Activated T-helper 2 cell treated with anti-CD3 and anti-CD28 coated beads, Interferon-gamma antibody, Interleukin-2, Interleukin-4, amounts not matched to agents 10 μg/mL and 5 μg/mL and 100 μg/mL, durations not matched to agents 14 hours and 24 hours and 36 hours (primary cell): ENCODE measurements around the gene TMEM259. TPM values are rescaled to one million over a fixed set of nuclear protein-coding genes. Genes with fewer than 3 reads are reported as not detected.

Experiments used
- DNase-seq: peaks from one replicate; pipeline ENCODE4 v3.0.0; 2021; ENCODE audit warnings: low spot score
- H3K27ac Mint-ChIP-seq: one replicate; pipeline ENCODE4 v1.8.0; 2021; ENCODE audit warnings: mixed read lengths
- H3K27me3 Mint-ChIP-seq: one replicate; pipeline ENCODE4 v1.8.0; 2021; ENCODE audit warnings: low read depth, mixed read lengths
- H3K36me3 Mint-ChIP-seq: one replicate; pipeline ENCODE4 v1.8.0; 2021; ENCODE audit warnings: low read depth, mixed read lengths
- H3K4me1 Mint-ChIP-seq: one replicate; pipeline ENCODE4 v1.8.0; 2021; ENCODE audit warnings: low read depth, mixed read lengths
- H3K4me3 Mint-ChIP-seq: one replicate; pipeline ENCODE4 v1.8.0; 2021; ENCODE audit warnings: low read depth, mild to moderate bottlenecking, moderate library complexity, mixed read lengths
- H3K9me3 Mint-ChIP-seq: one replicate; pipeline ENCODE4 v1.8.0; 2021; ENCODE audit warnings: mixed read lengths
- intact Hi-C: fragments of 100-400 bp; cut with micrococcal nuclease; formaldehyde crosslinking; loops from one replicate; pipeline ENCODE4 v1.15.1; 2023
- total RNA-seq: library from RNA; stranded (reverse); gene quantifications from 2 replicates; pipeline ENCODE4 v1.2.3, GENCODE V29; 2022

TMEM259 gene
- total RNA-seq: 137 and 138 TPM in 2 replicates

DNA sequence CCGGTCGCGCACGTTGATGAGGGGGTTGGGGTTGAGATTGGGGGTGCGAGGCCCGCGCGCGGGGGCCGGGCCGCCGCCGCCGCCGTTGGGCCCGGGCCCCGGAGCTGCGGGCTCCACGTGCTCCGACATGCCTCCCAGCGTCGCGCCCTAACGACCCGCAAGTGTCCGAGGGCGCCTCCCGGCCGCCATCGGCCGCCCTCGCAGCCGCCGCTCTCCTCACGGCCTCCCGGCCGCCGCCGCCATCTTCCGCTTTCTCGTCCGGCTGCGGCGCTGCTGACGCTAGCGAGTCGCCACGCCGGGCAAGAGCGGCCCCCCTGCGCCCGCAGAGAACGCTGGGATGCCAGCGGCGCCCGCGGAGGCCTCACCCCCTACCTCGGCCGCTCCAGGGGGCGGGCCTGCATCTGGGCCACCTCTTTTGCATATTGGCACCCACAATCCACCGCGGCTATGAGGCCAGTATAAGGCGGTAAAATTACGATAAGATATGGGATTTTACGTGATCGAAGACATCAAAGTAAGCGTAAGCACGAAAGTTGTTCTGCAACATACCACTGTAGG is at the start of gene TMEM259:
Gene TMEM259, minus strand, starts transcription at position 256 of the 558 bp plus-strand sequence. Its CDS starts 127 bp downstream, at position 129.
- H3K4me1 Mint-ChIP-seq: peaks cover 20% of the 10 kb centered on the region
- H3K27me3 Mint-ChIP-seq: no peaks in the 10 kb centered on the region
- H3K9me3 Mint-ChIP-seq: no peaks in the 10 kb centered on the region
- DNase-seq: peak; percentile 94
- H3K36me3 Mint-ChIP-seq: peaks cover 9% of the 10 kb centered on the region
- peak within 1 kb of the TSS; percentile 100 for H3K27ac Mint-ChIP-seq
- intact Hi-C loops: loop anchor here (1.0 to 2.0 kb wide), 3 partner anchors 18 to 224 kb away; partner anchors contain the start of genes PTBP1 and WDR18
- H3K4me3 Mint-ChIP-seq: peak within 1 kb of the TSS; percentile 91

DNA sequence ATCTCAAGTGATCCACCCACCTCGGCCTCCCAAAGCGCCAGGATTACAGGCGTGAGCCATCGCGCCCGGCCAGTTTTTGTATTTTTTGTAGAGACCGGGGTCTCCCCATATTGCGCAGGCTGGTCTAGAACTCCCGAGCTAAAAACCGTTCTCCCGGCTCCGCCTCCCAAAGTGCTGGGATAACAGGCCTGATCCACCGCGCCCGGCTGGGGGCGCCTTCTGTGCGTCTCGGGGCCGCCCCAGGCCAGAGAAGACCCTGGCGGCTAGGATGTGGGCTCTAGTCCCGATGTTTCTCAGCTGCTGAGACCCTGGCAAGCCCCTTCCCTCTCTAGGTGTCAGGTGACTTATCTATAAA is 49.6 kb upstream of the TMEM259 start:
- H3K4me3 Mint-ChIP-seq: no peak overlapping the region
- peaks cover 34% of the 10 kb centered on the region for H3K4me1 Mint-ChIP-seq
- intact Hi-C loops: no loop called here

DNA sequence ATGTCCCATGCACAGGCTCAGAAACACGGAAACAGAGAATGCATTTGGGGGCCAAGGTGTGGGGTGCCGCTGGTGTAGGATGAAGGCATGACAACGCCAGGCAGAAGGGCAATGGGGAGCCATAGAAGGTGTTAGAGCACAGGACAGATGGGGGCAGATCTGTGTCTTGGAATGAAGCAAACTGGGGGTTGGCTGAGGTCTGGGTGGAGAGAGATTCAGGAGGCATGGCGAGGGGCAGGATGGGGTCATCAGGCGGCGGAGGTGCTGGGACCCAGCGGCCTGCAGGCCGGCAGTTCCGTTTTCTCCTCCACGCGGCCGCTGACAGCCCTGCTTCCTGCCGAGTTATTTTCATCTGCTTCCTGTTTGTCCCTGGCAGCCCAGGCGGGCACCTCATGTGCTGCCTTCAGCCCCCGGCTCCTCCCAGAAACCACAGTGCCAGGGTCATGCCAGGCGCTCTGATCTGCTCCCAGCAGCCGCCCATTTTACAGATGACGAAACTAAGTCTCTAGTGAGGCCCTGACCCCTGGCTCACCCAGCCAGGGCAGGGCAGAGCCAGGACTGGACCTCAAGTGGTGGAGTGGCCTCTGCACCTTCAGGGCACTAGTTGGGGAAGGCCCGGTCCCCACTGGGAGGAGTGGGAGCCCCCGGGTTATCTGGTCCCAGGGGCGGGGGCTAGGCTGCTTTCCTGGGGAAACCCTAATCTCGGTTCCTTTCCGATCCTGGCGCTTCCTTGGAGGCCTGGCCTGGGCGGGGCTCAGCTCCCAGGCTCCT is 48.3 kb upstream of the TMEM259 start:
- Mint-ChIP-seq H3K27ac (peak overlapping the region; percentile 94), H3K36me3 (peaks cover 42% of the 10 kb centered on the region), H3K4me1 (peaks cover 38% of the 10 kb centered on the region), H3K4me3 (peak overlapping the region; percentile 87), H3K27me3 (no peaks in the 10 kb centered on the region), H3K9me3 (no peaks in the 10 kb centered on the region)
- intact Hi-C loops: loop anchor here (1.0 to 5.0 kb wide), 4 partner anchors 8 to 42 kb away; partner anchors contain the start of genes ABCA7, CNN2 and GPX4
- DNase-seq: peak; percentile 61

More for the DNA sequence above, 49.6 kb upstream of the TMEM259 start:
- DNase-seq: no peak
- Mint-ChIP-seq H3K27ac (no peak overlapping the region), H3K27me3 (no peaks in the 10 kb centered on the region), H3K9me3 (no peaks in the 10 kb centered on the region), H3K36me3 (peaks cover 46% of the 10 kb centered on the region)

DNA sequence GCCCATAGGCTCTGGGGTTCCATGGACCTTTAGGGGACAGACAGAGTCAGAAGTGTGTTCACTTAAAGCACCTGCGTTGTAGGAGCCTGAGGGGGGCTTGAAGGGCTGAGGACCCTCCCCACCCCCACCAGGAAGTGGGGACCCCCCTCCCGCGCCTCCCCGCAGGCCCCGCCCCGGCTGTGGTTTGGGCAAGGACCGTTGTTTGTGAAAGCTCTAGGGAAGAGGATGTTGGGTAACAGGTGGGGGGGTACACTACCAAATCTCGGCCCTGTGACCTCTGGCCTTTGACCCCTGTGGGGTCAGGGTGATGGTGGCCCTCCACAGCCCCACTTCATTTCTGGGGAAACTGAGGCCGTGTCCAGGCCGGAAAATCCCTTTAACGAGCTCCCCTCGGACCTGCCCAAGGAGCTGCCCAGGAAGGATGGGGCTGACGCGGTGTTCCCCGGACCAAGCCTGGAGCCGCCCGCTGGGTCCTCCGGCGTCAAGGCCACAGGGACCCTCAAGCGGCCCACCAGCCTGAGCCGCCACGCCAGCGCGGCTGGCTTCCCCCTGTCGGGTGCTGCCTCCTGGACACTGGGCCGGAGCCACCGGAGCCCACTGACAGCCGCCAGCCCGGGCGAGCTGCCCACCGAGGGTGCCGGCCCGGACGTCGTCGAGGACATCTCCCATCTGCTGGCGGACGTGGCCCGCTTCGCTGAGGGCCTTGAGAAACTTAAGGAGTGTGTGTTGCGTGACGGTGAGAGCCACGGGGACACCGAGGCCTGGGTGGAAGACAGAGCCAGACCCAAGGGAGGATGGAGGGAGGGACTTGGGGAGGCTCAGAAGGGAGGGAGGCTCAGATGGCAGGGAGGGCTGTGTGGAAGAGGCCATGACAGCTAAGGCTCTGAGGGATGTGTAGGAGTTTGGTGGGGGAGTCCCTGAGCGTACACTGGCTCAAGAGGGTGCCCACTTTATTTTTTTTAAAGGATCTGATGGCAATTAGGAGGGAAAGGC is 47.4 kb upstream of the TMEM259 start:
- Mint-ChIP-seq H3K36me3 (peaks cover 34% of the 10 kb centered on the region), H3K4me3 (peak overlapping the region; percentile 87), H3K9me3 (no peaks in the 10 kb centered on the region), H3K4me1 (peaks cover 35% of the 10 kb centered on the region), H3K27me3 (no peaks in the 10 kb centered on the region), H3K27ac (peak overlapping the region; percentile 94)
- peak; percentile 68 for DNase-seq
- intact Hi-C loops: loop anchor here (1.0 to 5.0 kb wide), 4 partner anchors 9 to 41 kb away; partner anchors contain the start of genes ABCA7, CNN2 and GPX4

DNA sequence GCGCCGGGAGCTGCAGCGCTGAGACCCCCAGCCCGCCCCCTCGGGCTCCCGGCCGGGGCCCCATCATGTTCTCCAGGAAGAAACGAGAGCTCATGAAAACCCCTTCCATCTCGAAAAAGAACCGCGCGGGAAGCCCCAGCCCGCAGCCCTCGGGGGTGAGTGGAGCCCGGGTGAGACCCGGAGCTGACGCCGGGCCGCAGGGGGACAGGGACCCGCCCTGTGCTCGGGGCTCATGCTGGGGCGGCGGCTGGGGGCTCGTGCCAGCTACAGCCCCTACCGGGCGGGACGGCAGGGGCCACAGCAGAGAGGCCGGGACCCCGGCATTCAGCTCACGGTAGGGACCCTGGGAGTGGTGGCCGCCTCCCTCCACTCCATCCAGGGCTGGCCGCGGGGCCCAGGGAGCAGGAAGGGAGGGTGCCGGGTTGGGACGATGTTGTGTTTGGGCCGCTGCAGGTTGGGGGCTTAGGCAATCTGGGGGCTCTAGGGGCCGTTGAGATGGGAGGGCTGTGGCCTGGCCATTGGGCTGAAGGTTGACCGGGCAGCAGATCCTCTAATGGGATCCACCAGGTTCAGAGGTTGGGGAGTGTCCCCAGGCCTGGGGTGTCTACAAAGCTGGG is 46.5 kb upstream of the TMEM259 start:
- peak overlapping the region; percentile 87 for H3K4me3 Mint-ChIP-seq
- H3K27ac Mint-ChIP-seq: peak overlapping the region; percentile 88
- H3K27me3 Mint-ChIP-seq: no peaks in the 10 kb centered on the region
- H3K4me1 Mint-ChIP-seq: peaks cover 29% of the 10 kb centered on the region
- peaks cover 26% of the 10 kb centered on the region for H3K36me3 Mint-ChIP-seq
- intact Hi-C loops: loop anchor here (5.0 kb wide), 1 partner anchor 40 kb away; the partner anchor contains the start of gene CNN2
- no peaks in the 10 kb centered on the region for H3K9me3 Mint-ChIP-seq
- no peak for DNase-seq

DNA sequence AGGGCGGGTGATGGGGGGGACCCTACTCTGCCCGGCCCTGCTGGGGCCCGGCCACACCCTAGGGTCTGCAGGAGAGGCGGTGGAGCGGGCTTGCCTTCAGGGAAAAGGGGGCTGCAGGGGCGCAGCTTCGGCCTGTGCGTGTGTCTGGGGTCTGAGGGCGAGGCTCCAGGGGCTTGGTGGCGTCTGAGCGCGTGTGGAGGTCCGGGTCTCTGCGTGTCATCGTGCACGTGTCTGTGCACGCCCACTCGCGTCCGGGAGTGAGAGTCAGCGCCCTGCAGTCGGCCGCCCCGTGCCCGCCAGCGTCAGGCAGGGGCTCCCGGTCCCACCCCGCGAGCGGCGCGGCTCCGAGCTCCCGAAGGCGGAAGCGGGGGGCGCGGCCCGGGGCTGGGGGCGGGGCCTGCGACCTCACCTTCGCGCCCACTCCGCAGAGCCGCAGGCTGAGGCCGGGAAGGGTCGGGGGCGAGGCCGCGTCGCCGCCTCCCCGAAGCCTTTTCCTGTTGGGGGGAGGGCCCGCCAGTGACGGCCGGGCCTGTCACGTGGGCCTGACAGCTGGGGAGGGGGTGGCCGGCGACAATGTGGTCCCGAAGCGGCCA is 45.9 kb upstream of the TMEM259 start, which contains the start of gene ARHGAP45:
Gene ARHGAP45, plus strand, starts transcription at position 420 of the 593 bp plus-strand sequence. CDS start 239 bp downstream, outside the sequence.
- H3K27ac Mint-ChIP-seq: peak within 1 kb of the TSS; percentile 88
- DNase-seq: peak; percentile 86
- no peaks in the 10 kb centered on the region for H3K9me3 Mint-ChIP-seq
- peak within 1 kb of the TSS; percentile 87 for H3K4me3 Mint-ChIP-seq
- H3K4me1 Mint-ChIP-seq: peaks cover 23% of the 10 kb centered on the region
- H3K36me3 Mint-ChIP-seq: peaks cover 20% of the 10 kb centered on the region
- intact Hi-C loops: loop anchor here (5.0 kb wide), 1 partner anchor 40 kb away; the partner anchor contains the start of gene CNN2
- H3K27me3 Mint-ChIP-seq: no peaks in the 10 kb centered on the region

DNA sequence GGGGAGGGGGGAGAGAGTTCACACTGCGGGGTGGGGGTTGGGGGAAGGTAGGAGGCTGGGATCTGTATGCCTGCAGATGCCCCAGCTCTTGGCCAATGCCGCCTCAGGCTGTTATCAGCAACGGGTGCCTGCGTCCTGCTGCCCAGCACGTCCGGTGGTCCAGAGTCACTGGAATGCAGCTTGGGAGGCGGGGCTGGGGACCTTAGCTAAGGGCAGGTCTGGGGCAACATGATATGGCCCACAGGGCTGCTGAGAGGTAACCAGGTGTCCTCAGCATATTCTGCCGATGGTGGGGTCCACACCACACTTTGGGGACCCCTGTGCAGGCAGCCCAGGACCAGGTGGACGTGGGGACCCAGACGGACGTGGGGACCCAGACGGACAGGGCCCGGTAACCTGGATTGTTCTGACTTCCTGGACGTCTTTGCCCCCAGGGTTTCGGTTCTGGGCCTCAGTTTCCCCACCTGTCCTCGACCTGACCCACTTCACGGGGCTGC is 45.4 kb upstream of the TMEM259 start:
- Mint-ChIP-seq H3K27ac (no peak overlapping the region), H3K4me1 (peaks cover 20% of the 10 kb centered on the region), H3K36me3 (peaks cover 16% of the 10 kb centered on the region), H3K4me3 (peak overlapping the region; percentile 57), H3K27me3 (no peaks in the 10 kb centered on the region), H3K9me3 (no peaks in the 10 kb centered on the region)
- no peak for DNase-seq
- intact Hi-C loops: loop anchor here (5.0 kb wide), 1 partner anchor 39 kb away; the partner anchor contains the start of gene CNN2

DNA sequence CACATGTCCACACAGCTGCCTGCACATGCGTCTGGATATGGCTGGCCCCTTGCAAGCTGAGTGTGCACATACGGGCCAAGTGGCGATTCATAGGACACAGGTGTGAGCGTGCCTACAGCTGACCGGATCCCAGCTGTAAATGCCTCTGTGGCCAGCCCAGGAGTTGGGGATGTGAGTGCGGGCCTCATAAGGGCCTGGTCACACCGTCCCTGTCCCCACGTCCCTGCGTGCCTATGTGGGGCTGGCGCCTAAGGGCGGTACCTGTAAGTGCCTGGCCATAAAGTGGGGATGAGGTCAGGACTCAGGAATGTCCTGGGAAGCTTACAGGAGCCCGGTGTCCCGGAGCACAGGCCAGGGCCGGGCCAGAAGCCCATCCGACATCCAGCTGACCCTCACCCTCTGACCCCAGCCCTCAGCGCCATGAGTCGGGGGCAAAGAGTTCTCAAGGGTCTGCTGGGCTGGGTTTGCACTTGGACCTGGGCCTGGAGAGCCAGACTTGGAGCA is 44.7 kb upstream of the TMEM259 start:
- Mint-ChIP-seq H3K27me3 (no peaks in the 10 kb centered on the region), H3K36me3 (peaks cover 16% of the 10 kb centered on the region), H3K4me1 (peaks cover 20% of the 10 kb centered on the region), H3K4me3 (peak overlapping the region; percentile 53), H3K27ac (no peak overlapping the region), H3K9me3 (no peaks in the 10 kb centered on the region)
- intact Hi-C loops: loop anchor here (5.0 kb wide), 1 partner anchor 38 kb away; the partner anchor contains the start of gene CNN2
- no peak for DNase-seq

DNA sequence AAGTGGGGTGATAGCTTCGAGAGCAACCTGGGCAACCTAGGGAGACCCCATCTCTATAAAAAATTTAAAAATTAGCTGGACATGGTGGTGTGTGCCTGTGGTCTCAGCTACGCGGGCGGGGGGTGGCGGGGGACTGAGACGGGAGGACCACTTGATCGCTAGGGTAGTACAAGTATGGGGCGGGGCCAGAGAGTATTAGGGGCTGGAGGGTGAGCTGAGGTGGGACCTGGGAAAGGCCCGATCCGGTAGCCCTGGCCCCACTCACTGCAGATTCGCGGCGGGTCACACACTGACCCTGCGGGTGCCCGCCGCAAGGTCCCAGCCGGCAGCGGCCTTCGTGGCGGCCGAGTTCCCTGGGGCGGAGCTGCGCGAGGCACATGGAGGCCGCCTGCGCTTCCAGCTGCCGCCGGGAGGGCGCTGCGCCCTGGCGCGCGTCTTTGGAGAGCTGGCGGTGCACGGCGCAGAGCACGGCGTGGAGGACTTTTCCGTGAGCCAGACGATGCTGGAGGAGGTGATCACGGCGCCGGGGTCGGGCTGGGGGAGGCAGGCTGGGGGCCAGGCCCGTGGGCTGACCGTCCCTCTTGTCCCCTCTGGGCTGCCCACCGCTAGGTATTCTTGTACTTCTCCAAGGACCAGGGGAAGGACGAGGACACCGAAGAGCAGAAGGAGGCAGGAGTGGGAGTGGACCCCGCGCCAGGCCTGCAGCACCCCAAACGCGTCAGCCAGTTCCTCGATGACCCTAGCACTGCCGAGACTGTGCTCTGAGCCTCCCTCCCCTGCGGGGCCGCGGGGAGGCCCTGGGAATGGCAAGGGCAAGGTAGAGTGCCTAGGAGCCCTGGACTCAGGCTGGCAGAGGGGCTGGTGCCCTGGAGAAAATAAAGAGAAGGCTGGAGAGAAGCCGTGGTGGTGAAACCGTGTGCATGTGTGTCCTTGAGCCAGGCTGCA is 44.0 kb upstream of the TMEM259 start:
- Mint-ChIP-seq H3K4me3 (peak overlapping the region; percentile 13), H3K36me3 (peaks cover 16% of the 10 kb centered on the region), H3K4me1 (peaks cover 20% of the 10 kb centered on the region), H3K27me3 (no peaks in the 10 kb centered on the region), H3K9me3 (no peaks in the 10 kb centered on the region), H3K27ac (peak overlapping the region; percentile 60)
- intact Hi-C loops: loop anchor here (5.0 kb wide), 1 partner anchor 38 kb away; the partner anchor contains the start of gene CNN2
- peak; percentile 72 for DNase-seq

DNA sequence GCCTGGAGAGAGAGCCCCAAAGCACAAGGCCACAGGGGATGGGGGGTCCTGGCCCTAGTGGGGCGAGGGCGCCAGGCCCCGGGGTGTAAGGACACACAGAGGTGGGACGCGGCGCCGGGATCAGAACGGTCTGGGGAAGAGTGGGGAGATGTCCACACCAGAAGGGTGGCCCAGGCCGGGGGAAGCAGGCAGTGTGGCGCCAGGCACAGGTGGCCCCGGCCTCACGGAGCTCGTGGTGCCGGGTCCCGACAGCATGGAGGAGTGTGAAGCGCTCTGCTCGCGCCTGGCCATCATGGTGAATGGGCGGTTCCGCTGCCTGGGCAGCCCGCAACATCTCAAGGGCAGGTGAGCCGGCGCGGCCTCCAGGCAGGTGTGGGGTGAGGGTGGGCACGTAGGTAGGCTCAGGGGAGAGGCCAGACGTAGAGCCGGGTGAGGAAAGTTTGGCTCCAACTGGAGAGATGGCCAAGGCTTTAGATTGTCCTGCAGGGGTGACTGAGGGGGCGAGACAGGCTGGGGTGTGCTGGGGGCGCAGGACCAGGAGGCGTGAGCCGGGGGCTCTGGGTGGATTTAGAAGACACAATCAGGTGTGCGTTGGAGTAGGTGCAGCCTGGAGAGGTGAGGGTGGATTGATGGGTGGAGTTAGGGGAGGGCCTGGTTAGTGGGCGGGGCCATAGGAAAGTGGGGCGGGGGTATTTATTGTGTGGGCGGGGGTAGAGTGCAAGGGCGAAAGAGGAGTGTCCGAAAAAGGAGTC is 43.2 kb upstream of the TMEM259 start:
- peaks cover 15% of the 10 kb centered on the region for H3K4me1 Mint-ChIP-seq
- peaks cover 10% of the 10 kb centered on the region for H3K36me3 Mint-ChIP-seq
- no peaks in the 10 kb centered on the region for H3K9me3 Mint-ChIP-seq
- no peaks in the 10 kb centered on the region for H3K27me3 Mint-ChIP-seq
- no peak overlapping the region for H3K4me3 Mint-ChIP-seq
- intact Hi-C loops: no loop called here
- H3K27ac Mint-ChIP-seq: no peak overlapping the region
- DNase-seq: no peak
